GM10248 (cell line): Measurements from ENCODE around the gene ST6GALNAC1.

Experiments used
- CTCF ChIA-PET: fragments of 300-600 bp; sonication (Branson Sonifier 250); formaldehyde crosslinking; extraction: SDS; loops from one replicate; lab custom pipeline; 2021; ENCODE audit warnings: antibody characterized with exemption; lab: Yijun Ruan, JAX
- POLR2A ChIA-PET: fragments of 350-650 bp; sonication (Branson Sonifier 250); formaldehyde crosslinking; extraction: SDS; loops from one replicate; lab custom pipeline; 2020; ENCODE audit warnings: antibody characterized with exemption; lab: Yijun Ruan, JAX
- DNase-seq: peaks from one replicate; pipeline ENCODE4 v3.0.0; 2012; ENCODE audit errors: extremely low spot score
- CTCF ChIP-seq: IDR thresholded peaks from 2 replicates; pipeline ENCODE4 v1.5.1; 2012; ENCODE audit warnings: mild to moderate bottlenecking, low read depth; ENCODE audit errors: extremely low read depth, missing control alignments, control extremely low read depth

The ST6GALNAC1 gene

GRCh38 chr17:76660656-76661042, 17.1 kb upstream of the ST6GALNAC1 start:
- ChIA-PET CTCF (interaction anchor here (1.7 kb wide), 1 partner anchor 21 kb away, joined by 8 read pairs; no protein-coding TSS in a partner anchor), POLR2A (no interaction called here)
- no peak for DNase-seq
- TF ChIP-seq CTCF: no peak

DNA sequence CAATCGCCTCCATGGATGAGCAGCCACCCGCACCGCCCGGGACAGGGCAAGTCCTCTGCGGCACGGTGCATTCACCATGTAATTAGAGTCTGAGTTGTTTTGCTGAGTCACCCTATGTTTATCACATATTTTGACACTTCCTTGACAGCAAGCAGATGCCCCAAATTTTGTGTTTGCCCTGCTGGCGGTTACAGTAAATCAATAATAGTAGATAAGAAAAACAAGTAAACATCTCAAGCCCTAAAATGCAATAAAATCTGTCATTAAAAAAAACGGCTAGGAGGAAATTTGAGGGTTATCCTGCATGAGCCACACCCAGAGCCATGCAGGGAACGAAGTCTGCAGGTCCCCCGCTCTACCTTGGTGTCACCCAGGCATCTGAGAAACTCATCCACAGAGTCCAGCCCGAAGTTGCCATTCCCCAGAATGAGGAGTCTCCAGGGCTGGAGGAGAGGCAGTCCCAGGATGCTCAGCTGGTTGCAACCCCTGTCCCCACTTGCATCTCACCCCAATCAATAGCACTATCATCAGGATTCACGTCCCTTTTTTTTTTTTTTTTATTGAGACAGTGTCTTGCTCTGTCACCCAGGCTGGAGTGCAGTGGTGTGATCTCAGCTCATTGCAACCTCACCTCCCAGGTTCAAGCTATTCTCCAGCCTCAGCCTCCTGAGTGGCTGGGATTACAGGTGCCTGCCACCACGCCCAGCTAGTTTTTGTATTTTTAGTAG, 16.5 kb upstream of the ST6GALNAC1 start:
- POLR2A ChIA-PET: no interaction called here
- CTCF ChIA-PET: no interaction called here
- no peak for DNase-seq
- no peak for TF ChIP-seq CTCF

DNA sequence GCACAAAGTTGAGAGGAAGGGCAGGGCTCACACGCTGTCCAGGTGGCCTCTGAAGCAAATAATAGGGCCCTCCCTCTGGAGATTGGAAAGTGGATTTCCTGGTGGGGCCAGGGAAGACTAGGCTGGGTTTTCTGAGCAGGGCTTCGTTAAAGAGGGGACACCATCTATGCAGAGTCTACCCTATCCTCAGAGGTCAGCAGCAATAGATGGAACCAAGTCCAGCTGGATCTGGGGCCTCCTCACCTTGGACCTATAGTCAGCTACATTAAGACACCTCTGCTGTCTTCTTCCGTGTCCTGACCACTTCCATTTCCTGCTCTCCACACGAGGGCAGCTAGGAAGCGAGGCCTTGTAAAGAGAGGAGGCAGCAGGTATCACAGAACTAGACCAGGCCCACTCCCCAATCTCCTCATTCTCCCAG, 14.7 kb upstream of the ST6GALNAC1 start:
- DNase-seq: no peak
- ChIA-PET CTCF (no interaction called here), POLR2A (no interaction called here)
- no peak for TF ChIP-seq CTCF

- TF ChIP-seq CTCF: no peak
- POLR2A ChIA-PET: no interaction called here
- CTCF ChIA-PET: no interaction called here
- no peak for DNase-seq
Measured at GRCh38 chr17:76657505-76658241, 14.1 kb upstream of the ST6GALNAC1 start.

- POLR2A ChIA-PET: no interaction called here
- TF ChIP-seq CTCF: no peak
- CTCF ChIA-PET: interaction anchor here (1.9 kb wide), 1 partner anchor 27 kb away, joined by 6 read pairs; no protein-coding TSS in a partner anchor
- DNase-seq: no peak
Measured at GRCh38 chr17:76654408-76654807, 10.9 kb upstream of the ST6GALNAC1 start.

- no peak for DNase-seq
- ChIA-PET POLR2A (no interaction called here), CTCF (no interaction called here)
- no peak for TF ChIP-seq CTCF
Measured at GRCh38 chr17:76650504-76650903, 6.9 kb upstream of the ST6GALNAC1 start.
